ENCODE data around the gene HIRIP3. TPM values are rescaled to one million over a fixed set of nuclear protein-coding genes. Genes with fewer than 3 reads are reported as not detected.
"Not testable (repeated sequence)": the region's sequence is repeated elsewhere in the genome, so short reads cannot be mapped to it uniquely, and the experiment has no call there.

Gene HIRIP3
- 10 to 100 TPM in 3 of 4 donors, 1 to 10 TPM in 1; 5.8 to 15.1 (median 13.1) TPM for total RNA-seq

- H3K36me3 ChIP-seq: peaks cover 0 to 48% (median 3%) of the 10 kb centered on the region in 3 donors
- H3K27me3 ChIP-seq: no peaks in the 10 kb centered on the region
- peak; percentile 85 to 93 (median 91) for DNase-seq
- peaks cover 0 to 23% (median 2%) of the 10 kb centered on the region in 4 donors for H3K4me1 ChIP-seq
- no peaks in the 10 kb centered on the region for H3K9me3 ChIP-seq
- H3K4me3 ChIP-seq: peak within 1 kb of the TSS; percentile 59 to 84 (median 82)
- TF ChIP-seq POLR2A (IDR thresholded peaks at IDR 0.05) (peak in 1 of 2 donors; percentile 16), CTCF (IDR thresholded peaks at IDR 0.05) (no peak)
- peak within 1 kb of the TSS; percentile 93 to 98 (median 95) for H3K27ac ChIP-seq
Measured at GRCh38 chr16:29995324-29995910, at the start of gene HIRIP3. Gene HIRIP3, minus strand, starts transcription at chr16:29995617. Its CDS starts 12 bp downstream, at chr16:29995605.

GRCh38 chr16:30041841-30042240 lies 46.4 kb upstream of the HIRIP3 start:
- H3K9me3 ChIP-seq: no peaks in the 10 kb centered on the region
- TF ChIP-seq POLR2A (IDR thresholded peaks at IDR 0.05): no peak
- peak; percentile 9 to 39 (median 28) for TF ChIP-seq CTCF (IDR thresholded peaks at IDR 0.05)
- no peaks in the 10 kb centered on the region for H3K27me3 ChIP-seq
- H3K4me3 ChIP-seq: no peak overlapping the region
- H3K27ac ChIP-seq: no peak overlapping the region
- no peaks in the 10 kb centered on the region for H3K36me3 ChIP-seq
- H3K4me1 ChIP-seq: no peaks in the 10 kb centered on the region
- DNase-seq: no peak

GRCh38 chr16:30040690-30041089 lies 45.3 kb upstream of the HIRIP3 start:
- not testable (repeated sequence) for H3K4me1 ChIP-seq, H3K36me3 ChIP-seq, DNase-seq, H3K27ac ChIP-seq, H3K9me3 ChIP-seq, H3K27me3 ChIP-seq, H3K4me3 ChIP-seq

- no peaks in the 10 kb centered on the region for H3K9me3 ChIP-seq
- H3K36me3 ChIP-seq: no peaks in the 10 kb centered on the region
- no peaks in the 10 kb centered on the region for H3K27me3 ChIP-seq
- H3K4me3 ChIP-seq: no peak overlapping the region
- no peak for DNase-seq
- no peak overlapping the region for H3K27ac ChIP-seq
- TF ChIP-seq POLR2A (IDR thresholded peaks at IDR 0.05) (no peak), CTCF (IDR thresholded peaks at IDR 0.05) (no peak)
- H3K4me1 ChIP-seq: no peaks in the 10 kb centered on the region
Measured at GRCh38 chr16:30040221-30040620, 44.8 kb upstream of the HIRIP3 start.

- H3K27me3 ChIP-seq: peaks cover 0 to 24% of the 10 kb centered on the region in 2 donors
Measured at GRCh38 chr16:30033270-30033669, 37.9 kb upstream of the HIRIP3 start.

More at GRCh38 chr16:30033270-30033669, 37.9 kb upstream of the HIRIP3 start:
- H3K36me3 ChIP-seq: no peaks in the 10 kb centered on the region
- TF ChIP-seq POLR2A (IDR thresholded peaks at IDR 0.05) (no peak), CTCF (IDR thresholded peaks at IDR 0.05) (no peak)
- H3K4me1 ChIP-seq: peaks cover 0 to 8% (median 3%) of the 10 kb centered on the region in 4 donors
- no peak overlapping the region for H3K27ac ChIP-seq
- H3K4me3 ChIP-seq: no peak overlapping the region
- no peak for DNase-seq
- no peaks in the 10 kb centered on the region for H3K9me3 ChIP-seq
